Stimulated activated CD4-positive, alpha-beta T cell treated with anti-CD3 and anti-CD28 coated beads, Interleukin-15, amount 100 ng/mL, for 24 hours (primary cell): ENCODE data around the gene USP15.
"Not testable (repeated sequence)": the region's sequence is repeated elsewhere in the genome, so short reads cannot be mapped to it uniquely, and the experiment has no call there.

ENCODE experiments used
- DNase-seq: peaks from one replicate; pipeline ENCODE4 v3.0.0-alpha.2; 2020

Gene USP15

DNA sequence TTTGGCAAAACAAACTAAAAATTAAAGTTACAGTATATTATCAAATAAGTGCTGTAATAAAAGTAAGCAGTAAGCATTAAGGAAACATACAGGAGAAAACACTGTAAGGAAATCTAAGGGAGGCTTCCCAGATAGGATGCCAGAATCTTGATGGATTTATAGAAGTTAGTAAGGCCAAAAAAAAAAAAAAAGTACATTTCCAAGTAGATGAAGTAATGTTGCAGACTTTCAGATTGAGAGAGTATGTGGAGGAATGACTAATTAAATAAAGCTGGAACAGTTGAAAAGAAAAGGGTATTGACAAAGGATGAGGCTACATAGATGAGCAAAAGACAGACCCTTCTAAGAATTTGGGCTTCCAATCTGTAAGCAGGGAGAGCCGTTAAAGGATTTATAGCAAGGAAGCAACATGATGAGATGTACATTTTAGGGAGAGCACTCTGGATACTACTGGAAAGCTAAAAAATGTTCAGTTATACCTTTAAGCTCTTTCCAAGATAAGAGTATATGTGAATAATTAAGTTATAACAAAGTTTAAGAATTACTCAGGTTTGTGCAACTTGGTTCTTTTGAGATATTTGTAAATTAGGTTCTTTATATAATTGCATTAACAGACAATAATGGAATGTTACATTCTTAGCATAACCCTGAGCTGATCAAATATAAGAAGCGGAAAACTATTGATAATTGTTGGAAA lies 119.0 kb downstream of the USP15 start:
- no peak for DNase-seq

DNA sequence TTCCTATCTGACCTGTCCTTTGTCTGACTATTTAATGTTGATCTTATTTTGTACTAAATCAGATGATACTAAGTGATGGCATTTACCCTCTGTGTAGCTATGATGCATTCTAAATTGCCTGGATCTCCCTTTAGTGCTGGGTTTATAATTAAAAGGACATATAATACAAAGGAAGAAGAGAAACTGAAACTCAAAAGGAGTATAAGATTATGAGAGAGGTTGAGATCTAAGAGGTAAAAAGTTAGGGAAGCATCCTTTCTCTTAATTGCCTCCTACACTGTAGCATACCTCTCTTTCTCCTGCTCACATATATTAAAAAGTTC lies 119.5 kb downstream of the USP15 start:
- DNase-seq: no peak

DNA sequence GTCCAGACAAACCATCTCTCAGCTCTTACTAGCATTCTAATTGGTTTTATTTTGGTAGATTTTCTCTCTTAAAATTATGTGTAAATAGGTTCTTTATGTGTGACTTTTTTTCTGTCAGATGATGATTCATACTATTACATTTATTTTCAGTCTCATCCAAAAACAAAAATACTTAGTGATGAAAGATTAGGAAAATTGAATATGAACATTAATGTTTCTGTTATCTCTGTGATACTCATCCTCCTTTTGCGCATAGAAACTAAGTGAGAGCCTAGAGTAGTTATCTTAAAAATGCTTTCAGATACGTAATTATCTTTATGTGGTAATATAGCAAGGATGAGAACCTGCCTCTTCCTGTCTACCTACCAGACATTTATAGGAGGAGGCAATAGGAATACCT lies 122.3 kb downstream of the USP15 start:
- no peak for DNase-seq

- no peak for DNase-seq
Observed at GRCh38 chr12:62396750-62397149, 136.5 kb downstream of the USP15 start.

GRCh38 chr12:62400135-62400534 lies 139.9 kb downstream of the USP15 start:
- no peak for DNase-seq

GRCh38 chr12:62401631-62402030 lies 141.4 kb downstream of the USP15 start:
- no peak for DNase-seq

- no peak for DNase-seq
Observed at GRCh38 chr12:62403031-62403430, 142.8 kb downstream of the USP15 start.

- no peak for DNase-seq
Observed at GRCh38 chr12:62407587-62407986, 147.4 kb downstream of the USP15 start.

DNA sequence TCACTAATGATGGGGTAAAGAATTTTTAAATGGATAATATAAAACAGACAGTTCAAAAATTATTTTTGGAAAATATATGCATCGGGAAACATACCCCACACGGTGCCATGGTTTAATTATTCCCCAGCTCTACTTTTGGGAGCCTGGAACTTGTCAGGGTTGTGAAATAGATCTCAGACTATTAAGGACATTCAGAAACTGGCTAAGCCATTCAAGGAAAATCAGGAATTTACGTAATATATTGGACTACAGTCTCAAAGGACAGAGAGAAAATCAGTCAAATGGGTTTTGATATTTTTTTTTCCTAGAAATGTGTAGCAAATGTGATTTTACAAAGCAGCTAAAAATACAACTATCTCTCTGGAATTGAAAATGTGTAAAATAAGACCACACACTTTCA lies 148.9 kb downstream of the USP15 start:
- DNase-seq: no peak

GRCh38 chr12:62414180-62414579 lies 154.0 kb downstream of the USP15 start:
- DNase-seq: no peak

GRCh38 chr12:62426089-62426488 lies 165.9 kb downstream of the USP15 start:
- no peak for DNase-seq

DNA sequence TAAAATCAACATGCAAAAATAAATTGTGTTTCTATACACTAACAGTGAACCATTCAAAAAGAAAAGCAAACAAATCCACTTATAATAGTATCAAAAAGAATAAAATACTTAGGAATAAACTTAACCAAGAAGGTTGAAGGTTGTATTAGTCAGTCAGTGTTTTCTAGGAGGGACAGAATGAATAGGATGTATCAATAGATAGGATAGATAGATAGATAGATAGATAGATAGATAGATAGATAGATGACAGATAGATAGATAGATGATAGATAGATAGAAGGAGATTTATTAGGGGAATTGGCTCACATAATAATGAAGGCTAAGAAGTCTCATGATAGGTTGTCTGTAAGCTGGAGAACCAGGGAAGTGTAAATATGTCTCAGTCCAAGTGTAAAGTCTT lies 169.3 kb downstream of the USP15 start:
- no peak for DNase-seq

DNA sequence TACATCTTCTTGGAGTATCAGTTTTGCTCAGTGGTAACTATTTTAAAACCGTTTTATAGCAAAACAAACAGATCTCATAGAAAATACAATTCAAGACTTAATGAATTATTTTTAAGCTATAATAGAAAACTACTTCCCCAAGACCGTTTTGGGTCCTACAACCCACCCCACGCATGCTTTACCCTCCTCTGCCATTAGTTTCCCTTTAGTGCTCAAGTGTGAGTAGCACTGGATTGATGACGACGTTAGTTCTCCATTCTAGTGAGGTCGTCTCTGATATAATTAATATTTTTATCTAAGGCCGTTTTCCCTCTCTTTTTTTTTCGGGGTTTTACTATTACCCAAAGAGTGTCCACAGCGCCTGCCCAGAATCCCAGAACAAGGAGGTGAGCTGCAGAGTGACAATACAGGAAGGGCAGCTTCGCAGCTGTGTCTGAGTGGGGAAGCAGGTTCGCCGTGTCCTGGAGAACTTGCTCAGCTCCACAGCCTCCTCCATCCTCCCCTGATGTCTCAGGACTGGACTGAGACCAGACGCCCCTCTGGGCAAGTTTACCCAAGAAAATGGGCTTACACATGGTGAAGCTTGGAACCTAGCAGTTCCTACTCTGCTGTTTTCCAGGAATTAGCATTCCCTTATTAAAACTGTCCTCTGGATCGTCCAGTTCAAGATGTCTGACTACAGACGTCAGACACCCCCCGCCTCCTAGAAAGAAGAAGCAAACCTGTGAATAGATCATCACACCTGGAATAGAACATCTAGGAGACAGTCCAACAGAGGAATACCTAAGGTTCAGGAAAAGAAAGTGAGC lies 174.5 kb downstream of the USP15 start:
- DNase-seq: no peak

DNA sequence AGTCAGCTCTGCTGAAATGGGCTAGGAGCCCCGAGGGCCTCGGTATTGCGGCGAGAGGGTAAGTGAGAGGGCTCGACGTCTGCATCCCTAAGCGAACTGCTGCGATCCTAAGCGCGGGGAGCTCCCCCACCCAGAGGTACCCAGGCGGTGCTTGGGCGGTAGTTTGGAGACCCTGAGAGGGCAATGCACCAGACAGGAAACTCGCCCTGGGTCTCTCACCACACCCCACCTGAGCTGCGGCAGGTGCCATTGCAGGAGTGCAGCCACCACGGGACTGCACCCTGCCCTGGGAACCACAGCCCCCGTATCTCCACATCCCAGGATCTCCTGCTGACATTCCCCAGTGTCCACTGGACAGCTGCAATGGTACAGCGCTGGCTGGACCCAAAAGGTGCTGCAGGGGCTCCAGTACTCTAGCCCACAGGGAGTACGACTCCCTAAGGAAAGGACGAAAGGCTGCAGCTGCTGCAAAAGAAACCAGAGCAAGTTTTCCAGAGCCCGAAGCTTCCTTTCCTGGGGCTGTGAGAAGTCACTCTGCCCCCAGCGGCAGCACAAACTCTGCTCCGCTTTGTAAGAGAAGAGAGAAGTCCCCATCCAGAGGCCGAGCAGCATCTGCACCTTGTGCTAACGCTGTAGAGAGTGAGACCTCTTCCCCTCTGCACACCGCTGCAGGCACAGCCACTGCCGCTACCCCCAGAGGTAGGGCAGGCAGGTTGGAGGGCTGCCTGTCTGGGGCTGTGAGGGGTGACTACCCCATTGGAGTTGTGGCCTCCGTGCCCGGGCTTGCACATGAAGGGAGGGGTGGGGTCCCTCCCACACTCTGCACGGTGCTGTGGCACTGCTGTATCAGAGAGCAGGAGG lies 175.3 kb downstream of the USP15 start:
- peak; percentile 58 for DNase-seq

- DNase-seq: no peak
Observed at GRCh38 chr12:62436164-62436503, 175.9 kb downstream of the USP15 start.

DNA sequence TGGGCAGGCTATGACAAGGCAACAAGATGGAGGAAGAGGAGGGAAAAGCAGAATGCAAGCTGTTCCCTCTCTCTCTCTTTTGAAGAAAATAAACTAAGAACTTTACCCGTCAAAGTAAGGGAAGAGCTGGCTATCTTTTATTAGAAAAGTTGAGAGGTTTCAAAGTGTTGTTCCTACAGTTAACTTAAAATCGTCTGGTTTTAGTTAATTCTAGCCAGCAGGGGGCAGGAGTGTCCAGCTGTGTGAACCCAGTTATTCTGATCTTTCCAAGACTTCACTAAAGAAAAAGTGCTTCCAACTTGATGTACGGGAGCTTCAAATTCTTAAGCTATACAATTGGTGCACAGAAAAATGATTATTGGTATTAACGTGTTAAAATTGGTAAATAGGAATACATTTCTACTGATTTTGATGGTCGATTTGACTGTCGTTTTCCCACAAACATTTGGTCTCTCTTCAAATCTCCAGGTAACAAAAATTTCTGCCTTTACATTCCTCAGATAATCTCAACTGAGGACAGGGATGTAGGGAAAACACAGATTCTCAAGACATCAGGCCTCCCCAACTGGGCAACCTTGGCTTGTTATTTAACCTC lies 178.0 kb downstream of the USP15 start:
- peak; percentile 58 for DNase-seq

DNA sequence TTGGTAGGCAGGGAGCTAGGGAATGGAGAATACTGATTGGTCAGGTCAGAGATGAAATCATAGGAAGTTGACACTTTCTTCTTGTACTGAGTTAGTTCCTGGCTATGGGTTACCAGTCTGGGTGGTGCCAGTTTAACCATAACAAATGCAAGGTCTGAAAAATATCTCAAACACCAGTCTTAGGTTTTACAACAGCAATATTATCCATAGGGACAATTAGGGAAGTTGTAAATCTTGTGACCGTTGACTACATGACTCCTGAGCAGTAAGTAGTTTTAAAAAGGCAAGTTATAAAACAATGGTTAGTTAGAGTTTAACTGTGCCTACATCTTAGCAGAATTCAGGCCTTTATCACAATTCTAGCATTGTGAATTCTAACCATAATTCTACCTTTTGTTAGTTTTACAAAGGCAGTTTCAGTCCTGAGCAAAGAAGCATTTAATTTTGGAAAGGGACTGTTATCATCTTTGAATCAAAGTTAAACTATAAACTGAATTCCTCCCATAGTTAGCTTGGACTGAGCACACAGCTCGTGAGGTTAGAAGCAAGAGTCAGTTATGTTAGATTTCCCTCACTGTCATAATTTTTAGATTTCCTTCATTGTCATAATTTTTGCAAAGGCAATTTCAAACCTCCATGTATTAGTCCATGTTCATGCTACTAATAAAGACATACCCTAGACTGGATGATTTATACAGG lies 186.7 kb downstream of the USP15 start:
- no peak for DNase-seq

- DNase-seq: no peak
Observed at GRCh38 chr12:62448436-62448835, 188.2 kb downstream of the USP15 start.

GRCh38 chr12:62455429-62455828 lies 195.2 kb downstream of the USP15 start:
- not testable (repeated sequence) for DNase-seq

- DNase-seq: no peak
Observed at GRCh38 chr12:62458626-62459025, 198.4 kb downstream of the USP15 start.

DNA sequence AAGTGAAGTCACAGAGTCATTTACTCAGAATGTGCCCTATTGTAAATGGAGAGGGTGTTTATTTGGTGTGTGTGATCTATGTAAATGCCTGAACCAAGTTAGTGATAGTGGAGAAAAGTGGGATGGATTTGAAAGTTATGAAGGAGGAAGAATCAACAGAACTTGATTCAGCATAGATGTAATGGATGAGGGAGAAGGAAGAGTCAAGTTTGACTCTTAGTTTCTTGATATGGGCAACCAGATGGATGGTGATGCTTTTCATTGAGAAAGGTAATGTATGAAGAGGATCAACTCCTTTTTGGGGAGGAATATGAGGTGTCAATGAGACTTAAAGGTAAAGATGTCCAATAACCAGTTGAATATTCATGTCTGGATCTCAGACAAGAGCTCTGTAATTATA lies 199.8 kb downstream of the USP15 start:
- DNase-seq: no peak

DNA sequence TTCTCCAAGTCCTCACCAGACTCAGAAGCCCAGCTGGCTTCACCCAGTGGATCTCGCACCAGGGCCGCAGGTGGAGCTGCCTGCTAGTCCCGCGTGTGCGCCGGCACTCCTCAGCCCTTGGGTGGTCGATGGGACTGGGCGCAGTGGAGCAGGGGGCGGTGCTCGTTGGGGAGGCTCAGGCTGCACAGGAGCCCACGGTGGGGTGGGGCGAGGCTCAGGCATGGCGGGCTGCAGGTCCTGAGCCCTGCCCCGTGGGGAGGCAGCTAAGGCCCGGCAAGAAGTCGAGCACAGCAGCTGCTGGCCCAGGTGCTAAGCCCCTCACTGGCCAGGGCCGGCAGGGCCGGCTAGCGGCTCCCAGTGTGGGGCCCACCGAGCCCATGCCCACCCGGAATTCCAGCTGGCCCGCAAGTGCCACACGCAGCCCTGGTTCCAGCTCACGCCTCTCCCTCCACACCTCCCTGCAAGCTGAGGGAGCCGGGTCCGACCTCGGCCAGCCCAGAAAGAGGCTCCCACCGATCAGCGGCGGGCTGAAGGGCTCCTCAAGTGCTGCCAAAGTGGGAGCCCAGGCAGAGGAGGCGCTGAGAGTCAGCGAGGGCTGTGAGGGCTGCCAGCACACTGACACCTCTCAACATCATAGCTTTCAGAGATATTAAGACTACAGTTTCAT lies 201.1 kb downstream of the USP15 start:
- not testable (repeated sequence) for DNase-seq
